H9 (cell line): ENCODE measurements around the gene ANKRD12. TPM values are rescaled to one million over a fixed set of nuclear protein-coding genes. Genes with fewer than 3 reads are reported as not detected.

Source experiments
- DNase-seq: peaks from one replicate; pipeline ENCODE4 v3.0.0-alpha.2; 2017
- H2AFZ ChIP-seq: one replicate; pipeline ENCODE4 v1.6.1; 2013; ENCODE audit warnings: mild to moderate bottlenecking, low read length, control low read depth, moderate library complexity
- H2AK5ac ChIP-seq: 2 replicates; pipeline ENCODE4 v1.6.1; 2013; ENCODE audit warnings: low read length, control low read depth, mixed read lengths; ENCODE audit not compliant: insufficient read length
- H2BK120ac ChIP-seq: one replicate; pipeline ENCODE4 v1.6.1; 2013; ENCODE audit warnings: low read depth, mild to moderate bottlenecking, low read length, control low read depth, inconsistent platforms; ENCODE audit not compliant: poor library complexity, severe bottlenecking
- H2BK12ac ChIP-seq: 2 replicates; pipeline ENCODE4 v1.6.1; 2013; ENCODE audit warnings: low read length, control low read depth, mixed read lengths, low read depth; ENCODE audit not compliant: insufficient read length
- H2BK15ac ChIP-seq: 2 replicates; pipeline ENCODE4 v1.6.1; 2013; ENCODE audit warnings: low read depth, low read length, control low read depth
- H2BK20ac ChIP-seq: one replicate; pipeline ENCODE4 v1.6.1; 2013; ENCODE audit warnings: low read depth, mild to moderate bottlenecking, low read length, control low read depth, inconsistent platforms; ENCODE audit not compliant: poor library complexity, severe bottlenecking
- H2BK5ac ChIP-seq: 2 replicates; pipeline ENCODE4 v1.6.1; 2013; ENCODE audit warnings: low read length, control low read depth, mixed read lengths; ENCODE audit not compliant: insufficient read length
- H3K14ac ChIP-seq: 2 replicates; pipeline ENCODE4 v1.6.1; 2013; ENCODE audit warnings: low read length, control low read depth; ENCODE audit not compliant: insufficient read depth
- H3K18ac ChIP-seq: 2 replicates; pipeline ENCODE4 v1.6.1; 2013; ENCODE audit warnings: low read depth, mild to moderate bottlenecking, mixed read lengths, low read length, control low read depth; ENCODE audit not compliant: insufficient read length
- H3K23ac ChIP-seq: 2 replicates; pipeline ENCODE4 v1.6.1; 2013; ENCODE audit warnings: low read length, control low read depth, mixed read lengths, low read depth; ENCODE audit not compliant: insufficient read length
- H3K23me2 ChIP-seq: 2 replicates; pipeline ENCODE4 v1.6.1; 2013; ENCODE audit warnings: low read depth, mild to moderate bottlenecking, mixed read lengths, low read length, control low read depth; ENCODE audit not compliant: insufficient read length, poor library complexity, severe bottlenecking
- H3K27ac ChIP-seq: 2 replicates; pipeline ENCODE4 v1.5.1; 2013; ENCODE audit warnings: low read length, control low read depth, mixed read lengths, low read depth; ENCODE audit not compliant: insufficient read length
- H3K27me3 ChIP-seq: 2 replicates; pipeline ENCODE4 v1.6.1; 2013; ENCODE audit warnings: low read length, control low read depth, inconsistent platforms; ENCODE audit not compliant: insufficient read depth
- H3K4ac ChIP-seq: 2 replicates; pipeline ENCODE4 v1.6.1; 2013; ENCODE audit warnings: low read depth, mild to moderate bottlenecking, control low read depth, inconsistent platforms, low read length, moderate library complexity
- H3K4me1 ChIP-seq: 2 replicates; pipeline ENCODE4 v1.6.1; 2013; ENCODE audit warnings: low read length, control low read depth, inconsistent platforms; ENCODE audit not compliant: insufficient read depth
- H3K4me2 ChIP-seq: 2 replicates; pipeline ENCODE4 v1.6.1; 2013; ENCODE audit warnings: low read length, control low read depth, mixed read lengths; ENCODE audit not compliant: insufficient read length, insufficient read depth
- H3K56ac ChIP-seq: 2 replicates; pipeline ENCODE4 v1.6.1; 2013; ENCODE audit warnings: low read depth, mild to moderate bottlenecking, mixed read lengths, low read length, control low read depth; ENCODE audit not compliant: insufficient read length
- H3K79me1 ChIP-seq: 2 replicates; pipeline ENCODE4 v1.6.1; 2013; ENCODE audit warnings: low read depth, mild to moderate bottlenecking, moderate library complexity, low read length, control low read depth, inconsistent platforms; ENCODE audit not compliant: insufficient read depth, poor library complexity, severe bottlenecking
- H3K79me2 ChIP-seq: 2 replicates; pipeline ENCODE4 v1.6.1; 2013; ENCODE audit warnings: low read length, control low read depth, inconsistent platforms; ENCODE audit not compliant: insufficient read depth
- H3K9ac ChIP-seq: 2 replicates; pipeline ENCODE4 v1.6.1; 2013; ENCODE audit warnings: low read length, control low read depth, mixed read lengths; ENCODE audit not compliant: insufficient read length; ENCODE audit errors: extremely low read depth
- H3K9me3 ChIP-seq: one replicate; pipeline ENCODE4 v1.6.1; 2013; ENCODE audit warnings: low read depth, low read length, inconsistent platforms; ENCODE audit not compliant: control insufficient read depth
- H3T11ph ChIP-seq: one replicate; pipeline ENCODE4 v1.6.1; 2013; ENCODE audit warnings: mild to moderate bottlenecking, low read length, control low read depth, inconsistent platforms
- H4K20me1 ChIP-seq: one replicate; pipeline ENCODE4 v1.6.1; 2013; ENCODE audit not compliant: control insufficient read depth, insufficient read length, insufficient read depth
- H4K5ac ChIP-seq: 2 replicates; pipeline ENCODE4 v1.6.1; 2013; ENCODE audit warnings: low read depth, mild to moderate bottlenecking, mixed read lengths, low read length, control low read depth; ENCODE audit not compliant: insufficient read length
- H4K8ac ChIP-seq: replicated peaks from 2 replicates; pipeline ENCODE4 v1.6.1; 2013; ENCODE audit warnings: low read length, control low read depth, mixed read lengths, low read depth; ENCODE audit not compliant: insufficient read length
- H4K91ac ChIP-seq: 2 replicates; pipeline ENCODE4 v1.6.1; 2013; ENCODE audit warnings: low read depth, mild to moderate bottlenecking, moderate library complexity, mixed read lengths, low read length, control low read depth; ENCODE audit not compliant: insufficient read length
- H3K27ac Mint-ChIP-seq, 3 experiments: 2 replicates in 2 of 3; 3 replicates in 1 of 3; pipeline ENCODE4 v1.8.0; 2020 to 2021; ENCODE audit warnings: mixed read lengths in 3 of 3, mild to moderate bottlenecking in 1 of 3, moderate library complexity in 1 of 3
- H3K27me3 Mint-ChIP-seq: 2 replicates; pipeline ENCODE4 v1.8.0; 2021; ENCODE audit warnings: low read depth, mild to moderate bottlenecking, moderate library complexity, mixed read lengths
- H3K36me3 Mint-ChIP-seq, 3 experiments: 2 replicates in 2 of 3; 3 replicates in 1 of 3; pipeline ENCODE4 v1.8.0; 2020 to 2021; ENCODE audit warnings: low read depth in 3 of 3, mixed read lengths in 3 of 3; ENCODE audit not compliant: insufficient read depth in 1 of 3
- H3K4me1 Mint-ChIP-seq, 2 experiments: 2 replicates each; pipeline ENCODE4 v1.8.0; 2020; ENCODE audit warnings: mixed read lengths in 2 of 2
- H3K4me3 Mint-ChIP-seq, 2 experiments: 2 replicates in 1 of 2; 3 replicates in 1 of 2; pipeline ENCODE4 v1.8.0; 2020 to 2021; ENCODE audit warnings: mild to moderate bottlenecking in 2 of 2, mixed read lengths in 2 of 2, moderate library complexity in 1 of 2
- H3K9me3 Mint-ChIP-seq, 2 experiments: 2 replicates in 1 of 2; 3 replicates in 1 of 2; pipeline ENCODE4 v1.8.0; 2020; ENCODE audit warnings: mild to moderate bottlenecking in 2 of 2, mixed read lengths in 2 of 2, moderate library complexity in 1 of 2
- CTCF ChIP-seq: fragments of 200-600 bp; sonication (generic); conservative IDR thresholded peaks from 3 replicates; pipeline ENCODE4 v1.8.0; 2021; ENCODE audit warnings: antibody characterized with exemption, mild to moderate bottlenecking
- WGBS: extraction: QIAGEN DNeasy Blood & Tissue Kit; methylation state at CpG from one replicate; pipeline ENCODE4 v1.1.7; 2013; ENCODE audit warnings: missing lambda C conversion rate, low lambda C conversion rate, mixed read lengths; ENCODE audit not compliant: insufficient read length; ENCODE audit errors: extremely low coverage; 5-methylcytosine and 5-hydroxymethylcytosine counted together
- total RNA-seq: library from RNA; stranded (reverse); gene quantifications from 2 replicates; pipeline ENCODE4 v1.2.1, GENCODE V29; 2021

Gene ANKRD12
- total RNA-seq, 1 experiment from 2014 or later = 38.9 TPM

- Histone ChIP-seq H3K79me2 (no peaks in the 10 kb centered on the region), H2BK15ac (no peak overlapping the region), H4K20me1 (no peaks in the 10 kb centered on the region), H4K91ac (no peak overlapping the region), H3K56ac (no peak overlapping the region), H3T11ph (no peak overlapping the region), H3K23me2 (no peaks in the 10 kb centered on the region), H3K4ac (no peak overlapping the region), H3K79me1 (no peaks in the 10 kb centered on the region), H2AK5ac (no peak overlapping the region), H3K27ac (no peak overlapping the region), H2BK12ac (no peak overlapping the region), H3K4me1 (no peaks in the 10 kb centered on the region), H4K5ac (no peak overlapping the region), H3K27me3 (no peaks in the 10 kb centered on the region), H2BK20ac (no peak overlapping the region), H3K4me2 (no peak overlapping the region), H3K9me3 (no peaks in the 10 kb centered on the region), H3K9ac (no peak overlapping the region), H2AFZ (no peak overlapping the region), H3K23ac (no peak overlapping the region), H3K18ac (no peak overlapping the region), H2BK5ac (no peak overlapping the region), H2BK120ac (no peak overlapping the region), H4K8ac (no peak overlapping the region), H3K14ac (no peak overlapping the region)
- Mint-ChIP-seq H3K27me3 (no peaks in the 10 kb centered on the region), H3K9me3 (no peaks in the 10 kb centered on the region), H3K4me1 (no peaks in the 10 kb centered on the region), H3K4me3 (no peak overlapping the region), H3K36me3 (peaks cover 4 to 39% (median 28%) of the 10 kb centered on the region in 3 experiments; a peak in 6 of 7 replicates), H3K27ac (no peak overlapping the region)
- no peak for TF ChIP-seq CTCF
- no peak for DNase-seq
- WGBS = no CpG with 5 or more reads among the region's 1 CpG
Observed at GRCh38 chr18:9278028-9278427, 141.4 kb downstream of the ANKRD12 start.
